ENCODE results near the gene BCL7A. TPM values are rescaled to one million over a fixed set of nuclear protein-coding genes. Genes with fewer than 3 reads are reported as not detected.

The BCL7A gene
- total RNA-seq, 6 experiments from 2014 or later: 2.6 to 3.8 (median 3.4) TPM

DNA sequence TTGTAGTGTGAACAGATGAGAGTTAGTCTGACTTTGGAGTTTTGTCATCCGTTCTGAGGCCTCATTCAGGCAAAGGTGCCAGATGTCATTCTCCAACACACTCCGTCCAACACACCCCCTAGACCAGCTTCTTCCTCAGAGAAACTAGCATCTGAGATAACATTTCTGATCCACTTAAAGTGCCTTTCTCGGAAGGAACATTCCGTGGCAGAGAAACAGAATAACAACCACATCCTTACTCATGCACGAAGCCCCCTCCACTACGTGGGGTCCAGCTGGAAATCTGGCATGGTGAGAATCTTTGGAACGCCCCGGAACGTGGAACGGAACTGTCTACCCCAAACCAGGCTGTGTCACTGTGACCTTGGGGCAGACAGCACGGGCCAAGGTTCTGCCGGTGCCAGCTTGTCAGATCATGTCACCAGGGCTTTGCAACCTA is 17.0 kb upstream of the BCL7A start:
- H3K27me3 Mint-ChIP-seq (ENCODE audit: insufficient read depth): peaks cover 2% of the 10 kb centered on the region; the same call in 1 of the 2 replicates
- no peak for TF ChIP-seq CTCF (IDR thresholded peaks at IDR 0.05)
- no peak overlapping the region for H3K4me3 Mint-ChIP-seq

DNA sequence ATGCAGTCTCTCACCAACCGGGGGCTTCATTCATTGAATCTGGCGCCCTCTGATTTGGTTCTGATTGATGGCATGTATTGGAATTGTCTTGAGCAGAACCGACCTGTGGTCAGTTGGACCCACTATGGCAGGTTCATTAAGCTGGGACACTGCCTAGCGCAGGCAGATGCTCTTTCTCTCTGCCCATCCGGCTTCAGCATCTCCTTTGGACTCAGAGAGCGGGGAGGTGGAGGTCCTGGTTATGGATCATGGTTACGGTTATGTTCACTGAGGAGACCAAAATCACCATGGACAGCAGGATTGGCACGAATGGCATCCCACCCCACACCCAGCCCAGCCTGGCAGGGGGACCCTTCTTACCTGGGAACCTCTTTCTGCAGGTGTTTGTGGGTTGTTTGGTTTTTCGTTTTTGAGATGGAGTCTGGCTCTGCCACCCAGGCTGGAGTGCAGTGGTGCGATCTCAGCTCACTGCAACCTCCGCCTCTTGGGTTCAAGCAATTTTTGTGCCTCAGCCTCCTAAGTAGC is 16.4 kb upstream of the BCL7A start:
- no peak for DNase-seq
- peaks cover 2% of the 10 kb centered on the region; the same call in 1 of the 2 replicates for H3K27me3 Mint-ChIP-seq (ENCODE audit: insufficient read depth)
- TF ChIP-seq CTCF (IDR thresholded peaks at IDR 0.05): no peak

More for the DNA sequence above, 17.0 kb upstream of the BCL7A start:
- H3K36me3 Mint-ChIP-seq (ENCODE audit: low read depth): peaks cover 4% of the 10 kb centered on the region
- peaks cover 1% of the 10 kb centered on the region; the same call in 1 of the 2 replicates for H3K9me3 Mint-ChIP-seq
- H3K4me1 Mint-ChIP-seq (ENCODE audit: low read depth): peaks cover 20% of the 10 kb centered on the region
- no peak overlapping the region for H3K27ac Mint-ChIP-seq
- DNase-seq: no peak

DNA sequence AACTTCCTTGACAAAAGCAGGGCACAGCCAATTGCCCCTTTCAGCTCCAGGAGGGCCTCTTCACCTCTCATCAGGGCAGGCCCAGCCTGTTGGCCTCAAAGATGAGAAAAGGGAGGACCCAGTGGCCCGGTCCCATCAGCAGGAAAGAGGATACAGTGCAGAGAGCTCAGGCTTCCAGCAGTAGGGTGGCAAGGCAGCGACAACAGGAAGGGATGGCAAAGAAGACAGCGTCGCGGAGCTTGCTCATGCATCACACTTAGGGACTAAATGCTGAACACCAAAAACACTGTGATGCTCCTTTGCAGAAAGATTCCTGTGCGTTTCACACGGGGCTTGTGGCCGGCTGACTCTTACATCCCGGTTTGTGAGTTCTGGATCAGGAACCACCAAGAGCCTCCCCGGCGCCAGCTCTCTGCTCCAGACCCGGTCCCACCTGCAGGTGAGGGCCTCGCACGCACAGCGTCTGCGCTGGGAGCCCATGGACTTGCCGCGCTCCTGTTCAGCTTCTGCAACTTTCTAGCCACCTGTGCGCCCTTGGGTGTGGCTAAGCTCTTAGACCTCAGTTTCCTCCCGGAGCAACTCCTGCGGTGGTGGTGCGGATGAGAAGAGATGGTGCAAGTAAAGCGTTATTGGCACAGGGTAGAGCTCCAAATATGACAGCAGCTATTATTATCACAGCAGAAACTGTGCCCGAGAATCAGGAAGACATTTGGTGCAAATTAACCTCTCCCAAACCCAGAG is 15.3 kb upstream of the BCL7A start:
- H3K27me3 Mint-ChIP-seq (ENCODE audit: insufficient read depth): peaks cover 2% of the 10 kb centered on the region; the same call in 1 of the 2 replicates
- no peak overlapping the region for H3K27ac Mint-ChIP-seq
- H3K4me1 Mint-ChIP-seq (ENCODE audit: low read depth): peaks cover 20% of the 10 kb centered on the region
- no peak for TF ChIP-seq CTCF (IDR thresholded peaks at IDR 0.05)
- H3K9me3 Mint-ChIP-seq: no peaks in the 10 kb centered on the region
- no peak overlapping the region for H3K4me3 Mint-ChIP-seq
- no peaks in the 10 kb centered on the region for H3K36me3 Mint-ChIP-seq (ENCODE audit: low read depth)
- DNase-seq: no peak

More for the DNA sequence above, 16.4 kb upstream of the BCL7A start:
- no peaks in the 10 kb centered on the region for H3K36me3 Mint-ChIP-seq (ENCODE audit: low read depth)
- H3K27ac Mint-ChIP-seq: no peak overlapping the region
- peaks cover 20% of the 10 kb centered on the region for H3K4me1 Mint-ChIP-seq (ENCODE audit: low read depth)
- H3K9me3 Mint-ChIP-seq: no peaks in the 10 kb centered on the region
- H3K4me3 Mint-ChIP-seq: no peak overlapping the region

GRCh38 chr12:122009741-122010140 is 11.9 kb upstream of the BCL7A start:
- Mint-ChIP-seq H3K36me3 (ENCODE audit: low read depth) (no peaks in the 10 kb centered on the region), H3K27me3 (ENCODE audit: insufficient read depth) (peaks cover 3% of the 10 kb centered on the region; the same call in 1 of the 2 replicates), H3K4me1 (ENCODE audit: low read depth) (peaks cover 2% of the 10 kb centered on the region; the same call in 1 of the 2 replicates), H3K4me3 (no peak overlapping the region), H3K9me3 (no peaks in the 10 kb centered on the region), H3K27ac (no peak overlapping the region)
- TF ChIP-seq CTCF (IDR thresholded peaks at IDR 0.05): no peak
- no peak for DNase-seq

- peaks cover 3% of the 10 kb centered on the region; the same call in 1 of the 2 replicates for H3K27me3 Mint-ChIP-seq (ENCODE audit: insufficient read depth)
- no peak overlapping the region for H3K4me3 Mint-ChIP-seq
- TF ChIP-seq CTCF (IDR thresholded peaks at IDR 0.05): no peak
- DNase-seq: no peak
- no peak overlapping the region for H3K27ac Mint-ChIP-seq
- peaks cover 2% of the 10 kb centered on the region for H3K9me3 Mint-ChIP-seq
- no peaks in the 10 kb centered on the region for H3K4me1 Mint-ChIP-seq (ENCODE audit: low read depth)
- no peaks in the 10 kb centered on the region for H3K36me3 Mint-ChIP-seq (ENCODE audit: low read depth)
Measured at GRCh38 chr12:122012184-122012583, 9.5 kb upstream of the BCL7A start.

Measured in HFFc6 (cell line).